Liver (tissue), 9 donors: ENCODE results near the gene SCEL. TPM values are rescaled to one million over a fixed set of nuclear protein-coding genes. Genes with fewer than 3 reads are reported as not detected.

Experiments used
- DNase-seq: peaks from one replicate; pipeline ENCODE4 v3.0.0-alpha.2; 2017; ENCODE audit warnings: low spot score
- H3K27ac ChIP-seq, 2 donors: one replicate each; pipeline ENCODE4 v1.7.0; 2013; ENCODE audit warnings: inconsistent platforms in 2 of 2, low read length in 2 of 2, control low read depth in 1 of 2, low read depth in 1 of 2, mild to moderate bottlenecking in 1 of 2
- H3K27me3 ChIP-seq, 4 donors: one replicate each; pipeline versions ENCODE4 v1.6.1 to v1.7.0; 2013; ENCODE audit warnings: low read length in 3 of 4, inconsistent platforms in 1 of 4, mild to moderate bottlenecking in 1 of 4, moderate library complexity in 1 of 4; ENCODE audit not compliant: control insufficient read depth in 4 of 4, insufficient read depth in 4 of 4
- H3K36me3 ChIP-seq, 4 donors: one replicate each; pipeline versions ENCODE4 v1.6.1 to v1.7.0; 2013; ENCODE audit warnings: low read length in 3 of 4, mild to moderate bottlenecking in 3 of 4, low read depth in 1 of 4, moderate library complexity in 1 of 4; ENCODE audit not compliant: control insufficient read depth in 4 of 4, insufficient read depth in 3 of 4
- H3K4me1 ChIP-seq, 4 donors: one replicate each; pipeline versions ENCODE4 v1.6.1 to v1.7.0; 2013; ENCODE audit warnings: low read length in 3 of 4, mild to moderate bottlenecking in 3 of 4, moderate library complexity in 1 of 4; ENCODE audit not compliant: control insufficient read depth in 4 of 4, insufficient read depth in 4 of 4
- H3K4me3 ChIP-seq, 3 donors: one replicate each; pipeline versions ENCODE4 v1.6.1 to v1.7.0; 2013; ENCODE audit warnings: low read length in 3 of 3, control low read depth in 1 of 3, low read depth in 1 of 3, mild to moderate bottlenecking in 1 of 3
- H3K9ac ChIP-seq, 2 donors: one replicate each; pipeline ENCODE4 v1.7.0; 2013; ENCODE audit warnings: low read length in 2 of 2, mild to moderate bottlenecking in 2 of 2, moderate library complexity in 2 of 2, control low read depth in 1 of 2, low read depth in 1 of 2
- H3K9me3 ChIP-seq, 4 donors: one replicate each; pipeline versions ENCODE4 v1.6.1 to v1.7.0; 2013; ENCODE audit warnings: low read length in 3 of 4; ENCODE audit not compliant: control insufficient read depth in 4 of 4
- EGR1 ChIP-seq, 2 donors: IDR thresholded peaks; 2 replicates each; pipeline ENCODE4 v1.6.1; 2016 to 2018; ENCODE audit warnings: antibody characterized with exemption in 2 of 2, low read depth in 2 of 2
- FOXA1 ChIP-seq: IDR thresholded peaks from 2 replicates; pipeline ENCODE4 v1.6.1; 2016; ENCODE audit warnings: antibody characterized with exemption
- FOXA2 ChIP-seq: IDR thresholded peaks from 2 replicates; pipeline ENCODE4 v1.6.1; 2016; ENCODE audit warnings: antibody characterized with exemption
- GABPA ChIP-seq, 2 donors: IDR thresholded peaks in 1 of 2; conservative IDR thresholded peaks in 1 of 2; 2 replicates each; pipeline ENCODE4 v1.6.1; 2016; ENCODE audit warnings: antibody characterized with exemption in 2 of 2, mild to moderate bottlenecking in 1 of 2, moderate library complexity in 1 of 2
- HNF4A ChIP-seq, 2 donors: conservative IDR thresholded peaks; 2 replicates each; pipeline ENCODE4 v1.6.1; 2016; ENCODE audit warnings: antibody characterized with exemption in 2 of 2, mild to moderate bottlenecking in 2 of 2
- HNF4G ChIP-seq: IDR thresholded peaks from 2 replicates; pipeline ENCODE4 v1.6.1; 2016; ENCODE audit warnings: antibody characterized with exemption
- JUND ChIP-seq, 2 donors: IDR thresholded peaks; 2 replicates each; pipeline ENCODE4 v1.6.1; 2016; ENCODE audit warnings: antibody characterized with exemption in 2 of 2
- NR2F2 ChIP-seq: IDR thresholded peaks from 2 replicates; pipeline ENCODE4 v1.6.1; 2016; ENCODE audit warnings: antibody characterized with exemption
- RAD21 ChIP-seq, 2 donors: IDR thresholded peaks; 2 replicates each; pipeline ENCODE4 v1.6.1; 2016; ENCODE audit warnings: antibody characterized with exemption in 2 of 2, mild to moderate bottlenecking in 2 of 2
- RXRA ChIP-seq, 2 donors: IDR thresholded peaks; 2 replicates each; pipeline ENCODE4 v1.6.1; 2017 to 2018; ENCODE audit warnings: antibody characterized with exemption in 2 of 2, mild to moderate bottlenecking in 1 of 2
- SP1 ChIP-seq: IDR thresholded peaks from 2 replicates; pipeline ENCODE4 v1.6.1; 2018; ENCODE audit warnings: antibody characterized with exemption, mild to moderate bottlenecking
- TAF1 ChIP-seq: conservative IDR thresholded peaks from 2 replicates; pipeline ENCODE4 v1.6.1; 2016; ENCODE audit warnings: antibody characterized with exemption, mild to moderate bottlenecking
- YY1 ChIP-seq: IDR thresholded peaks from 2 replicates; pipeline ENCODE4 v1.6.1; 2016; ENCODE audit warnings: antibody characterized with exemption, mild to moderate bottlenecking
- WGBS: extraction: QIAGEN DNeasy Blood & Tissue Kit; methylation state at CpG from one replicate; pipeline ENCODE4 v1.1.7; 2013; 5-methylcytosine and 5-hydroxymethylcytosine counted together
- polyA plus RNA-seq, 2 donors: library from polyadenylated mRNA; stranded (reverse) in 1 of 2; unstranded in 1 of 2; fragments of 200-250 nt in 1 of 2; fragments of >200 nt in 1 of 2; fragmentation: Nextera tagmentation in 1 of 2; extraction: Ambion mirVana in 1 of 2; gene quantifications; one replicate each; pipeline versions ENCODE4 v1.2.1 to v1.2.3, GENCODE V29; 2013 to 2015
- total RNA-seq, 2 donors: library from RNA; depleted of rRNA; stranded (reverse); fragments of >200 nt; gene quantifications; one replicate each; pipeline ENCODE4 v1.2.3, GENCODE V29; 2014
- TF ChIP-seq, protein P1 (sequence below): IDR thresholded peaks from 2 replicates; pipeline ENCODE4 v1.6.1; 2016; ENCODE audit warnings: antibody characterized with exemption, mild to moderate bottlenecking
- TF ChIP-seq, protein P2 (sequence below): IDR thresholded peaks from 2 replicates; pipeline ENCODE4 v1.6.1; 2016; ENCODE audit warnings: antibody characterized with exemption
- TF ChIP-seq, protein P3 (sequence below): IDR thresholded peaks from 2 replicates; pipeline ENCODE4 v1.6.1; 2016; ENCODE audit warnings: antibody characterized with exemption
- TF ChIP-seq, protein P4 (sequence below): IDR thresholded peaks from 2 replicates; pipeline ENCODE4 v1.6.1; 2016; ENCODE audit warnings: antibody characterized with exemption
- donor health status: healthy.
- donor health status: healthy.
- donor health status: healthy.
- donor health status: healthy.
- donor health status: healthy.

Gene SCEL
- total and polyA plus RNA-seq, 4 donors, result 0.02 TPM; not detected in 3

DNA sequence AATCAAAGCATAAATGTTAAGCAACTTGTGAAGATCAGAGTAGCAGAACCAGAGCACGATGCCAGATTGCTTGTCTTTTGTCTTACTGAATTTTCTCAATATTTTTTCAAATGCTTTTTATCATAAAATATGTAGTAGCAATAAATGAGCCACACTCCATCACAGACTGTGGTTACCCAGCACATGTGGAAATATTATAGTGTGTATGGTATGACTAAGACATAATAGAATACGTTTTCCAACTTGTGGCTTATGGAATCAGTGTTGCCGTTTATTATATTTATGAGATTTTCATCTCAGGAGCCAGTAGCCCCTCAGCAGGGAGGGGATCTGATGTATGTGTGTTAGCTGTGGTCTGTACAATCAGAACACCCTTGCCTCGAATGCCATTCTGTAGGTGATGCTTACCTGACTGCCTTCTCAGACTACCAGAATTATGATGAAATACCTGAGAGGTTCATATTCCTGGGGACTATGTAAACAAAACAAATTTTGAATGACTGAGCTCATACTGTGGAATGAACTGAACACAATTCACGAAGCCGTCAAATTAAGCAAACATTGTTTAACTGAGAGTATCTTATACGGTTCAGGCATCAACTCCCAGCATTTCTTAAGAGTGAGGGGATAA, 1.9 kb downstream of the SCEL start:
- 74% methylated on average over 7 of the region's 7 CpGs for WGBS
- no peak overlapping the region for H3K4me3 ChIP-seq
- no peaks in the 10 kb centered on the region for H3K9me3 ChIP-seq
- TF ChIP-seq, protein P1, sequence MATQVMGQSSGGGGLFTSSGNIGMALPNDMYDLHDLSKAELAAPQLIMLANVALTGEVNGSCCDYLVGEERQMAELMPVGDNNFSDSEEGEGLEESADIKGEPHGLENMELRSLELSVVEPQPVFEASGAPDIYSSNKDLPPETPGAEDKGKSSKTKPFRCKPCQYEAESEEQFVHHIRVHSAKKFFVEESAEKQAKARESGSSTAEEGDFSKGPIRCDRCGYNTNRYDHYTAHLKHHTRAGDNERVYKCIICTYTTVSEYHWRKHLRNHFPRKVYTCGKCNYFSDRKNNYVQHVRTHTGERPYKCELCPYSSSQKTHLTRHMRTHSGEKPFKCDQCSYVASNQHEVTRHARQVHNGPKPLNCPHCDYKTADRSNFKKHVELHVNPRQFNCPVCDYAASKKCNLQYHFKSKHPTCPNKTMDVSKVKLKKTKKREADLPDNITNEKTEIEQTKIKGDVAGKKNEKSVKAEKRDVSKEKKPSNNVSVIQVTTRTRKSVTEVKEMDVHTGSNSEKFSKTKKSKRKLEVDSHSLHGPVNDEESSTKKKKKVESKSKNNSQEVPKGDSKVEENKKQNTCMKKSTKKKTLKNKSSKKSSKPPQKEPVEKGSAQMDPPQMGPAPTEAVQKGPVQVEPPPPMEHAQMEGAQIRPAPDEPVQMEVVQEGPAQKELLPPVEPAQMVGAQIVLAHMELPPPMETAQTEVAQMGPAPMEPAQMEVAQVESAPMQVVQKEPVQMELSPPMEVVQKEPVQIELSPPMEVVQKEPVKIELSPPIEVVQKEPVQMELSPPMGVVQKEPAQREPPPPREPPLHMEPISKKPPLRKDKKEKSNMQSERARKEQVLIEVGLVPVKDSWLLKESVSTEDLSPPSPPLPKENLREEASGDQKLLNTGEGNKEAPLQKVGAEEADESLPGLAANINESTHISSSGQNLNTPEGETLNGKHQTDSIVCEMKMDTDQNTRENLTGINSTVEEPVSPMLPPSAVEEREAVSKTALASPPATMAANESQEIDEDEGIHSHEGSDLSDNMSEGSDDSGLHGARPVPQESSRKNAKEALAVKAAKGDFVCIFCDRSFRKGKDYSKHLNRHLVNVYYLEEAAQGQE, result no peak
- TF ChIP-seq RXRA (IDR thresholded peaks at IDR 0.05), result no peak
- no peak for TF ChIP-seq JUND (IDR thresholded peaks at IDR 0.05)
- TF ChIP-seq TAF1, result no peak
- TF ChIP-seq EGR1 (IDR thresholded peaks at IDR 0.05; ENCODE audit: low read depth in 2 of 2), result no peak
- TF ChIP-seq YY1, result no peak
- TF ChIP-seq, protein P2, sequence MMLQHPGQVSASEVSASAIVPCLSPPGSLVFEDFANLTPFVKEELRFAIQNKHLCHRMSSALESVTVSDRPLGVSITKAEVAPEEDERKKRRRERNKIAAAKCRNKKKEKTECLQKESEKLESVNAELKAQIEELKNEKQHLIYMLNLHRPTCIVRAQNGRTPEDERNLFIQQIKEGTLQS, result no peak
- no peak for TF ChIP-seq RAD21 (IDR thresholded peaks at IDR 0.05)
- no peaks in the 10 kb centered on the region for H3K36me3 ChIP-seq
- no peak for DNase-seq
- no peak overlapping the region for H3K9ac ChIP-seq
- H3K27me3 ChIP-seq, result peaks cover 0 to 4% (median 3%) of the 10 kb centered on the region in 4 donors
- H3K27ac ChIP-seq, result no peak overlapping the region
- H3K4me1 ChIP-seq, result no peaks in the 10 kb centered on the region

DNA sequence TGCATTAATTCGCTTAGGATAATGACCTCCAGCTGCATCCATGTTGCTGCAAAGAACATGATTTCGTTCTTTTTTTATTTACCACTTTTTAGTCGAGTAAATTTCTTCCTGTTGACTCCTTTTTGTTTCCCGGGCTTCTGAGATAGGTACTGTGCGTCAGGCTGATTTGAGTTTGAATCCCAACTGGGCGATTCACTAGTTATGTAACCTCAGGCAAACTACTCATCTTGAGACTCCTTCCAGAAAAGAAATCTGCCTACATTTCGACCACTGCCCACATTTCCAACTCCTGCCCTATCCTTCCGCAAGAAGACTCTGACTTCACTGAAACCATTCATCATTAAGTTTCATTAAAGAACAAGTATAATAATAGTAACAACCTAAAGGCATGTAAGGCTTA, 8.2 kb downstream of the SCEL start:
- Histone ChIP-seq H3K9me3 (no peaks in the 10 kb centered on the region), H3K27ac (no peak overlapping the region), H3K4me1 (no peaks in the 10 kb centered on the region), H3K4me3 (no peak overlapping the region), H3K36me3 (no peaks in the 10 kb centered on the region), H3K9ac (no peak overlapping the region), H3K27me3 (peaks cover 0 to 3% (median 0%) of the 10 kb centered on the region in 4 donors)
- TF ChIP-seq RAD21 (IDR thresholded peaks at IDR 0.05) (no peak), GABPA (IDR thresholded peaks at IDR 0.05 in 1 of 2, conservative IDR thresholded peaks at IDR 0.05 in 1 of 2) (no peak), SP1 (no peak), JUND (IDR thresholded peaks at IDR 0.05) (no peak), HNF4G (no peak), EGR1 (IDR thresholded peaks at IDR 0.05; ENCODE audit: low read depth in 2 of 2) (no peak), TAF1 (no peak), RXRA (IDR thresholded peaks at IDR 0.05) (no peak), YY1 (no peak), FOXA2 (no peak), HNF4A (conservative IDR thresholded peaks at IDR 0.05) (no peak), NR2F2 (no peak), FOXA1 (no peak)
- TF ChIP-seq, protein P2, result no peak
- TF ChIP-seq, protein P1, result no peak
- TF ChIP-seq, protein P3, sequence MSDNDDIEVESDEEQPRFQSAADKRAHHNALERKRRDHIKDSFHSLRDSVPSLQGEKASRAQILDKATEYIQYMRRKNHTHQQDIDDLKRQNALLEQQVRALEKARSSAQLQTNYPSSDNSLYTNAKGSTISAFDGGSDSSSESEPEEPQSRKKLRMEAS, result no peak
- TF ChIP-seq, protein P4, sequence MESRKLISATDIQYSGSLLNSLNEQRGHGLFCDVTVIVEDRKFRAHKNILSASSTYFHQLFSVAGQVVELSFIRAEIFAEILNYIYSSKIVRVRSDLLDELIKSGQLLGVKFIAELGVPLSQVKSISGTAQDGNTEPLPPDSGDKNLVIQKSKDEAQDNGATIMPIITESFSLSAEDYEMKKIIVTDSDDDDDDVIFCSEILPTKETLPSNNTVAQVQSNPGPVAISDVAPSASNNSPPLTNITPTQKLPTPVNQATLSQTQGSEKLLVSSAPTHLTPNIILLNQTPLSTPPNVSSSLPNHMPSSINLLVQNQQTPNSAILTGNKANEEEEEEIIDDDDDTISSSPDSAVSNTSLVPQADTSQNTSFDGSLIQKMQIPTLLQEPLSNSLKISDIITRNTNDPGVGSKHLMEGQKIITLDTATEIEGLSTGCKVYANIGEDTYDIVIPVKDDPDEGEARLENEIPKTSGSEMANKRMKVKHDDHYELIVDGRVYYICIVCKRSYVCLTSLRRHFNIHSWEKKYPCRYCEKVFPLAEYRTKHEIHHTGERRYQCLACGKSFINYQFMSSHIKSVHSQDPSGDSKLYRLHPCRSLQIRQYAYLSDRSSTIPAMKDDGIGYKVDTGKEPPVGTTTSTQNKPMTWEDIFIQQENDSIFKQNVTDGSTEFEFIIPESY, result no peak
- 77% methylated on average over 8 of the region's 8 CpGs for WGBS
- no peak for DNase-seq
